ENCODE measurements around the gene GDF10.

DNA sequence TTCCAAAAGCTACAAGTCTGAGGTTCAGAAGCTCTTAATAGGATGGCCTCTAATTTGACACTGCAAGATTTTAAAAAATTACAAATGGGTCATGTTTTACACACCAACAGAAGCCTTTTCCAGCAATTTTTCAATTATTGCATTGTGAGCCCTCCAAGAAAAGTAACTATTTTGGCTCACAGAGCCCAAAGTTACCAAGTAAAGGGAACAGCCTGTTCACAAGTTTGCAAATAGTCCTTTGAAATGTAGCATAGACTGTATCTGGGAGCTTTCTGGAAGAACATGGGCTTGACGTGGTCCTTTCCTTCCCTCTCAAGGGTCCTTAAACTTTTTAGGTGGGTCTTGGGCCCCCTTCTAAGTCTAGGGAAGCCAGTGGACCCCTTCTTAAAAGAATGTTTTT, 1.3 kb upstream of the GDF10 start:
- TF ChIP-seq, protein P1, sequence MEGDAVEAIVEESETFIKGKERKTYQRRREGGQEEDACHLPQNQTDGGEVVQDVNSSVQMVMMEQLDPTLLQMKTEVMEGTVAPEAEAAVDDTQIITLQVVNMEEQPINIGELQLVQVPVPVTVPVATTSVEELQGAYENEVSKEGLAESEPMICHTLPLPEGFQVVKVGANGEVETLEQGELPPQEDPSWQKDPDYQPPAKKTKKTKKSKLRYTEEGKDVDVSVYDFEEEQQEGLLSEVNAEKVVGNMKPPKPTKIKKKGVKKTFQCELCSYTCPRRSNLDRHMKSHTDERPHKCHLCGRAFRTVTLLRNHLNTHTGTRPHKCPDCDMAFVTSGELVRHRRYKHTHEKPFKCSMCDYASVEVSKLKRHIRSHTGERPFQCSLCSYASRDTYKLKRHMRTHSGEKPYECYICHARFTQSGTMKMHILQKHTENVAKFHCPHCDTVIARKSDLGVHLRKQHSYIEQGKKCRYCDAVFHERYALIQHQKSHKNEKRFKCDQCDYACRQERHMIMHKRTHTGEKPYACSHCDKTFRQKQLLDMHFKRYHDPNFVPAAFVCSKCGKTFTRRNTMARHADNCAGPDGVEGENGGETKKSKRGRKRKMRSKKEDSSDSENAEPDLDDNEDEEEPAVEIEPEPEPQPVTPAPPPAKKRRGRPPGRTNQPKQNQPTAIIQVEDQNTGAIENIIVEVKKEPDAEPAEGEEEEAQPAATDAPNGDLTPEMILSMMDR (IDR thresholded peaks at IDR 0.05; ENCODE audit: extremely low read depth in 1 of 2, insufficient read depth in 1 of 2, low read depth in 1 of 2, low read length in 2 of 2), result no peak
- TF ChIP-seq EZH2 (IDR thresholded peaks at IDR 0.05; ENCODE audit: borderline replicate concordance, low read depth, low read length, severe bottlenecking) (no peak), JUN (IDR thresholded peaks at IDR 0.05; ENCODE audit: borderline replicate concordance, insufficient read depth, insufficient read length, low read depth) (no peak), MYC (IDR thresholded peaks at IDR 0.05; ENCODE audit: low read depth, low read length) (no peak)
- TF ChIP-seq, protein P2, sequence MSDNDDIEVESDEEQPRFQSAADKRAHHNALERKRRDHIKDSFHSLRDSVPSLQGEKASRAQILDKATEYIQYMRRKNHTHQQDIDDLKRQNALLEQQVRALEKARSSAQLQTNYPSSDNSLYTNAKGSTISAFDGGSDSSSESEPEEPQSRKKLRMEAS (IDR thresholded peaks at IDR 0.05; ENCODE audit: insufficient read depth, insufficient read length), result no peak
